Measurements from ENCODE around the gene SH3RF2. TPM values are rescaled to one million over a fixed set of nuclear protein-coding genes. Genes with fewer than 3 reads are reported as not detected.

The SH3RF2 gene
- total RNA-seq (ENCODE audit: low replicate concordance) = 0.36 and 2.4 TPM in 2 replicates

DNA sequence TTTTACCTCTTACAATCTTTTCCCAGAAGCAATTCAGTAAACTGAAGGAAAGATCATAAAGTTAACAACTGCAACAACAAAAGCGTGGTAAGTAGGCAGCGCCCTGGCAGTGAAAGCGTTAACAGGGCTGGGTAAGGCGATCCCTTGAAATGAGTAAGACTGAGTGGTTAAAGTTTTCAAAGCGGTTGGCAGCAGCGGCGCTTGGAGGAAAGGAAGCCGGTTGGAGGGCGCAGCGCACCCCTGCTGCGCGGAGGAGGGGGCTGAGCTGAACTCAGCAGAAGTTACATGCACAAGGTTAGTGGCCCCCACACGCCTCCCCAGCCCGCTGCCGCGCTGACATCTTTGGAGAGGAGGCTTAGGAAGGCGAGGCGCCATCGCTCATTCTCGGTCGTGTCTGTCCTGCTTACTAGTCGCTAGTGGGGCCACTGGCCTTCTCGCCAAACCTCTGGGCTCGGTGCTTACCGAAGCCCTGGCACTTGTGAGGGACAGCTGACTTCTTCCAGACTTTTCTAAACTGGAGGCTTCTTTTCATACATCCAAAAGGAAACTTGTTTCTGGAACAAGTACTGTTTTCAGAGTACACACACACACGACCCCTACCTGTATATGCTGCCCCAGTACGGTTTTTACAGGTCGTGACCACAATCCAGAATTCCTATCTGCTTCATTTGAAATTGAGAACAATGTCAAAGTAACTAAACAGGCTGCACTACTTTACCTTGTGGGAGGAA is at the start of gene SH3RF2:
TSS of gene SH3RF2 (plus strand) at position 178 of the 731 bp plus-strand sequence. CDS start 1,351 bp downstream, outside the sequence.
- H4K20me1 ChIP-seq (ENCODE audit: low read depth) = no peaks in the 10 kb centered on the region
- Mint-ChIP-seq H3K36me3 (no peaks in the 10 kb centered on the region), H3K27me3 (ENCODE audit: insufficient read depth, low read depth) (peaks cover 3% of the 10 kb centered on the region), H3K27ac (peak within 1 kb of the TSS; percentile 97), H3K4me1 (peaks cover 46% of the 10 kb centered on the region), H3K9me3 (no peaks in the 10 kb centered on the region), H3K4me3 (peak within 1 kb of the TSS; percentile 80)
- TF ChIP-seq EZH2 (IDR thresholded peaks at IDR 0.05) = no peak
- TF ChIP-seq EZH2phosphoT487 (IDR thresholded peaks at IDR 0.05) = no peak
- TF ChIP-seq, protein P1, sequence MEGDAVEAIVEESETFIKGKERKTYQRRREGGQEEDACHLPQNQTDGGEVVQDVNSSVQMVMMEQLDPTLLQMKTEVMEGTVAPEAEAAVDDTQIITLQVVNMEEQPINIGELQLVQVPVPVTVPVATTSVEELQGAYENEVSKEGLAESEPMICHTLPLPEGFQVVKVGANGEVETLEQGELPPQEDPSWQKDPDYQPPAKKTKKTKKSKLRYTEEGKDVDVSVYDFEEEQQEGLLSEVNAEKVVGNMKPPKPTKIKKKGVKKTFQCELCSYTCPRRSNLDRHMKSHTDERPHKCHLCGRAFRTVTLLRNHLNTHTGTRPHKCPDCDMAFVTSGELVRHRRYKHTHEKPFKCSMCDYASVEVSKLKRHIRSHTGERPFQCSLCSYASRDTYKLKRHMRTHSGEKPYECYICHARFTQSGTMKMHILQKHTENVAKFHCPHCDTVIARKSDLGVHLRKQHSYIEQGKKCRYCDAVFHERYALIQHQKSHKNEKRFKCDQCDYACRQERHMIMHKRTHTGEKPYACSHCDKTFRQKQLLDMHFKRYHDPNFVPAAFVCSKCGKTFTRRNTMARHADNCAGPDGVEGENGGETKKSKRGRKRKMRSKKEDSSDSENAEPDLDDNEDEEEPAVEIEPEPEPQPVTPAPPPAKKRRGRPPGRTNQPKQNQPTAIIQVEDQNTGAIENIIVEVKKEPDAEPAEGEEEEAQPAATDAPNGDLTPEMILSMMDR (IDR thresholded peaks at IDR 0.05) = no peak
- no peak within 1 kb of the TSS for H3K9ac ChIP-seq
- H3K27me3 ChIP-seq = no peaks in the 10 kb centered on the region
- peak within 1 kb of the TSS; percentile 80 for H2AFZ ChIP-seq (replicated peaks)
- peak within 1 kb of the TSS; percentile 72 for H3K4me2 ChIP-seq
- no peak within 1 kb of the TSS for H3K27ac ChIP-seq
- peaks cover 12% of the 10 kb centered on the region for H3F3A ChIP-seq (ENCODE audit: low read depth)
- peak; percentile 92 for DNase-seq (ENCODE audit: low spot score)
- H3K36me3 ChIP-seq = no peaks in the 10 kb centered on the region
- no peaks in the 10 kb centered on the region for H3K79me2 ChIP-seq (ENCODE audit: low read depth)
- peak within 1 kb of the TSS; percentile 29 for H3K4me3 ChIP-seq
- H3K4me1 ChIP-seq = peaks cover 40% of the 10 kb centered on the region
- H3K9me3 ChIP-seq (ENCODE audit: low read depth) = no peaks in the 10 kb centered on the region

DNA sequence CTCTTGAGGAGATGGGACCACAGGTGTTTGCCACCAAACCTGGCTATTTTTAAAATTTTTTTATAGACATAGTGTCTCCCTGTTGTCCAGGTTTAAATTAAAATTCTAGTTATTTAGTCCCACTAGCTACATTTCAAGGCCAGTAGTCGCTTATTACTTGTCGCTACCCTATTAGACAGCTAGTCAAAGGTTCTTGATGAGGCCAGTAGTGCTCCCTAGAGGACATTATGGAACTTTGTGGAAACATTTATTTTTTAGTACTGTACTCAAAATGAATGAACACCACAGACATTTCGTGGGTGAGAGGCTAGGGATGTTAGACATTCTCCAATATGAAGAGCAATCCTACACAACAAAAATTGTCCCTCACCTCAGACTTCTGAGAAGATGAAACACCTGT is 49.2 kb upstream of the SH3RF2 start:
- no peaks in the 10 kb centered on the region for H3F3A ChIP-seq (ENCODE audit: low read depth)
- no peaks in the 10 kb centered on the region for H3K27me3 ChIP-seq
- Mint-ChIP-seq H3K27ac (no peak overlapping the region), H3K4me3 (no peak overlapping the region), H3K27me3 (ENCODE audit: insufficient read depth, low read depth) (peaks cover 1% of the 10 kb centered on the region), H3K4me1 (no peaks in the 10 kb centered on the region), H3K36me3 (no peaks in the 10 kb centered on the region), H3K9me3 (peaks cover 20% of the 10 kb centered on the region)
- H3K4me1 ChIP-seq = no peaks in the 10 kb centered on the region
- H2AFZ ChIP-seq (replicated peaks) = no peak overlapping the region
- H3K36me3 ChIP-seq = no peaks in the 10 kb centered on the region
- no peak overlapping the region for H3K9ac ChIP-seq
- H3K4me3 ChIP-seq = no peak overlapping the region
- TF ChIP-seq, protein P1 (IDR thresholded peaks at IDR 0.05) = peak; percentile 5
- TF ChIP-seq EZH2phosphoT487 (IDR thresholded peaks at IDR 0.05) (no peak), EZH2 (IDR thresholded peaks at IDR 0.05) (no peak)
- DNase-seq (ENCODE audit: low spot score) = no peak
- no peak overlapping the region for H3K4me2 ChIP-seq
- H4K20me1 ChIP-seq (ENCODE audit: low read depth) = no peaks in the 10 kb centered on the region
- H3K27ac ChIP-seq = no peak overlapping the region
- H3K9me3 ChIP-seq (ENCODE audit: low read depth) = peaks cover 11% of the 10 kb centered on the region
- no peaks in the 10 kb centered on the region for H3K79me2 ChIP-seq (ENCODE audit: low read depth)

GRCh38 chr5:145887976-145888574 is 48.3 kb upstream of the SH3RF2 start:
- H3K27me3 ChIP-seq = no peaks in the 10 kb centered on the region
- H3K79me2 ChIP-seq (ENCODE audit: low read depth) = no peaks in the 10 kb centered on the region
- peaks cover 23% of the 10 kb centered on the region for H3K9me3 Mint-ChIP-seq
- no peaks in the 10 kb centered on the region for H3K36me3 Mint-ChIP-seq
- no peak overlapping the region for H3K4me3 ChIP-seq
- no peaks in the 10 kb centered on the region for H3K36me3 ChIP-seq
- H3K9ac ChIP-seq = no peak overlapping the region
- H3K27ac ChIP-seq = no peak overlapping the region
- no peaks in the 10 kb centered on the region for H4K20me1 ChIP-seq (ENCODE audit: low read depth)
- H3K4me2 ChIP-seq = no peak overlapping the region
- H2AFZ ChIP-seq (replicated peaks) = no peak overlapping the region
- no peak for TF ChIP-seq EZH2 (IDR thresholded peaks at IDR 0.05)
- TF ChIP-seq, protein P1 (IDR thresholded peaks at IDR 0.05) = peak; percentile 84
- no peak for TF ChIP-seq EZH2phosphoT487 (IDR thresholded peaks at IDR 0.05)
- no peak overlapping the region for H3K4me3 Mint-ChIP-seq
- no peak overlapping the region for H3K27ac Mint-ChIP-seq
- no peaks in the 10 kb centered on the region for H3K4me1 Mint-ChIP-seq
- H3K4me1 ChIP-seq = no peaks in the 10 kb centered on the region
- peak; percentile 81 for DNase-seq (ENCODE audit: low spot score)
- H3K27me3 Mint-ChIP-seq (ENCODE audit: insufficient read depth, low read depth) = no peaks in the 10 kb centered on the region
- H3F3A ChIP-seq (ENCODE audit: low read depth) = no peaks in the 10 kb centered on the region
- peaks cover 11% of the 10 kb centered on the region for H3K9me3 ChIP-seq (ENCODE audit: low read depth)

All from neural progenitor cell (in vitro differentiated cells).